Mesendoderm (in vitro differentiated cells): ENCODE data around the gene NOP53.
"Not testable (repeated sequence)": the region's sequence is repeated elsewhere in the genome, so short reads cannot be mapped to it uniquely, and the experiment has no call there.

Source experiments
- DNase-seq: peaks from one replicate; pipeline ENCODE4 v3.0.0; 2013
- H2AK5ac ChIP-seq: 2 replicates; pipeline ENCODE4 v1.6.1; 2013; ENCODE audit warnings: low read length, inconsistent platforms
- H2BK120ac ChIP-seq: 2 replicates; pipeline ENCODE4 v1.6.1; 2013; ENCODE audit warnings: low read depth, mild to moderate bottlenecking, low read length, moderate library complexity, mixed read lengths
- H2BK15ac ChIP-seq: replicated peaks from 2 replicates; pipeline ENCODE4 v1.6.1; 2013; ENCODE audit warnings: low read depth, mild to moderate bottlenecking, moderate library complexity
- H2BK5ac ChIP-seq: 2 replicates; pipeline ENCODE4 v1.6.1; 2013; ENCODE audit warnings: low read length, inconsistent platforms
- H3K18ac ChIP-seq: 2 replicates; pipeline ENCODE4 v1.6.1; 2013; ENCODE audit warnings: mild to moderate bottlenecking, low read length, mixed read lengths
- H3K23ac ChIP-seq: one replicate; pipeline ENCODE4 v1.6.1; 2013; ENCODE audit warnings: low read length
- H3K27ac ChIP-seq: 2 replicates; pipeline ENCODE4 v1.5.1; 2013; ENCODE audit warnings: low read depth, mild to moderate bottlenecking, inconsistent platforms, low read length, moderate library complexity
- H3K27me3 ChIP-seq: 2 replicates; pipeline ENCODE4 v1.6.1; 2013; ENCODE audit warnings: low read length, control low read depth, mild to moderate bottlenecking, inconsistent platforms; ENCODE audit not compliant: insufficient read depth, poor library complexity
- H3K36me3 ChIP-seq: 2 replicates; pipeline ENCODE4 v1.6.1; 2013; ENCODE audit warnings: low read length, inconsistent platforms; ENCODE audit not compliant: control insufficient read depth, insufficient read depth
- H3K4ac ChIP-seq: one replicate; pipeline ENCODE4 v1.6.1; 2013; ENCODE audit warnings: low read depth, mild to moderate bottlenecking, low read length, moderate library complexity
- H3K4me1 ChIP-seq: 2 replicates; pipeline ENCODE4 v1.6.1; 2013; ENCODE audit warnings: low read depth, low read length, inconsistent platforms; ENCODE audit not compliant: control insufficient read depth
- H3K4me2 ChIP-seq: 2 replicates; pipeline ENCODE4 v1.6.1; 2013; ENCODE audit warnings: low read length
- H3K4me3 ChIP-seq: 2 replicates; pipeline ENCODE4 v1.5.1; 2013; ENCODE audit warnings: mild to moderate bottlenecking, low read length
- H3K56ac ChIP-seq: one replicate; pipeline ENCODE4 v1.6.1; 2013; ENCODE audit warnings: low read length
- H3K79me1 ChIP-seq: 2 replicates; pipeline ENCODE4 v1.6.1; 2013; ENCODE audit warnings: low read length, inconsistent platforms
- H3K79me2 ChIP-seq: 2 replicates; pipeline ENCODE4 v1.6.1; 2013; ENCODE audit warnings: mild to moderate bottlenecking, low read length; ENCODE audit not compliant: control insufficient read depth, insufficient read depth
- H3K9ac ChIP-seq: 2 replicates; pipeline ENCODE4 v1.6.1; 2013; ENCODE audit warnings: low read length, inconsistent platforms
- H4K5ac ChIP-seq: one replicate; pipeline ENCODE4 v1.6.1; 2013; ENCODE audit warnings: low read length
- H4K8ac ChIP-seq: one replicate; pipeline ENCODE4 v1.6.1; 2013; ENCODE audit warnings: low read depth, mild to moderate bottlenecking, control low read depth, low read length, moderate library complexity
- WGBS: extraction: QIAGEN DNeasy Blood & Tissue Kit; methylation state at CpG from one replicate; pipeline ENCODE4 v1.1.7; 2013; ENCODE audit warnings: low lambda C conversion rate, missing lambda C conversion rate; ENCODE audit not compliant: insufficient coverage; ENCODE audit errors: extremely low coverage; 5-methylcytosine and 5-hydroxymethylcytosine counted together

Gene NOP53

DNA sequence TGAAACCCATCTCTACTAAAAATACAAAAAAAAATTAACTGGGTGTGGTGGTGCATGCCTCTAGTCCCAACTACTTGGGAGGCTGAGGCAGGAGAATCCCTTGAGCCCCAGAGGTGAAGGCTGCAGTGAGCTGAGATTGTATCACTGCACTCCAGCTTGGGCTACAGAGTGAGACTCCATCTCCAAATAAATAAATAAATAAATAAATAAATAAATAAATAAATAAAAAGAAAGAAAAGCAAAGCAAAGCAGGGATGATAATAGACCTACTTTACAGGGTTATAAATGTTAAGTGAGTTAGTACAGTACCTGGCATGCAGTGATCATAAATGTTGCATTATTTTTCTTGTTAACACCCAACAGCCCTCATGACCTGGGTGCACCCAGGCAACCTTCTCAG, 30.5 kb upstream of the NOP53 start:
- not testable (repeated sequence) for H3K4me1 ChIP-seq, H3K4me3 ChIP-seq

DNA sequence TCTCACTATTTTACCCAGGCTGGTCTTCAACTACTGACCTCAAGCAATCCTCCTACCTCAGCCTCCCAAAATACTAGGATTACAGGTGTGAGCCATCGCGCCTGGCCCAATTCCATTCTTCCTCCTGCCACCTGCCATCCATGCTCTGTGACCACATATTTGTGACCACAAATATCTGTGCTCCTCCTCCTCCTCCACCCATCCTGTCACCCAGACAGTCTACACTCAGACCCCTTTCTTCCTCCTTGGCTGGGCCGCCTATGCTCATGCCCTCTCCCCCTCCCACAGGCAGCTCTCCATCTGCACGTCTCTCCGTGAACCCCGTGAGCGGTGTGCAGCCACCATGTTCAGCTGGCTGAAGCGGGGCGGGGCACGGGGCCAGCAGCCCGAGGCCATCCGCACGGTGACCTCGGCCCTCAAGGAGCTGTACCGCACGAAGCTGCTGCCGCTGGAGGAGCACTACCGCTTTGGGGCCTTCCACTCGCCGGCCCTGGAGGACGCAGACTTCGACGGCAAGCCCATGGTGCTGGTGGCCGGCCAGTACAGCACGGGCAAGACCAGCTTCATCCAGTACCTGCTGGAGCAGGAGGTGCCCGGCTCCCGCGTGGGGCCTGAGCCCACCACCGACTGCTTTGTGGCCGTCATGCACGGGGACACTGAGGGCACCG, 28.9 kb upstream of the NOP53 start:
- no peaks in the 10 kb centered on the region for H3K79me1 ChIP-seq
- no peaks in the 10 kb centered on the region for H3K79me2 ChIP-seq
- H2AK5ac ChIP-seq: no peak overlapping the region
- no peak for DNase-seq
- H2BK120ac ChIP-seq: no peak overlapping the region
- H3K18ac ChIP-seq: no peak overlapping the region
- H2BK15ac ChIP-seq: no peak overlapping the region
- no CpG with 5 or more reads among the region's 32 CpGs for WGBS
- H3K36me3 ChIP-seq: no peaks in the 10 kb centered on the region
- no peak overlapping the region for H3K4ac ChIP-seq
- H3K4me1 ChIP-seq: no peaks in the 10 kb centered on the region
- no peak overlapping the region for H3K27ac ChIP-seq
- no peaks in the 10 kb centered on the region for H3K27me3 ChIP-seq
- no peak overlapping the region for H3K56ac ChIP-seq
- no peak overlapping the region for H4K5ac ChIP-seq
- H3K4me2 ChIP-seq: no peak overlapping the region
- no peak overlapping the region for H3K9ac ChIP-seq
- H4K8ac ChIP-seq: no peak overlapping the region
- H2BK5ac ChIP-seq: no peak overlapping the region
- H3K4me3 ChIP-seq: no peak overlapping the region
- no peak overlapping the region for H3K23ac ChIP-seq

More for the DNA sequence above, 30.5 kb upstream of the NOP53 start:
- H3K79me1 ChIP-seq, H2AK5ac ChIP-seq, H4K5ac ChIP-seq, H3K27me3 ChIP-seq, H3K4ac ChIP-seq, DNase-seq, H3K9ac ChIP-seq, H3K23ac ChIP-seq, H2BK15ac ChIP-seq, H2BK5ac ChIP-seq, H3K36me3 ChIP-seq, H3K79me2 ChIP-seq, H2BK120ac ChIP-seq, H3K4me2 ChIP-seq, H3K27ac ChIP-seq, H3K18ac ChIP-seq, H3K56ac ChIP-seq, H4K8ac ChIP-seq: not testable (repeated sequence)

GRCh38 chr19:47718415-47719046, 26.8 kb upstream of the NOP53 start:
- H3K56ac ChIP-seq, H3K4me3 ChIP-seq, H2AK5ac ChIP-seq, H3K23ac ChIP-seq, H3K36me3 ChIP-seq, H3K9ac ChIP-seq, H2BK120ac ChIP-seq, H3K79me1 ChIP-seq, H4K8ac ChIP-seq, H3K4me2 ChIP-seq, H2BK5ac ChIP-seq, H3K4me1 ChIP-seq, H2BK15ac ChIP-seq, H4K5ac ChIP-seq, H3K18ac ChIP-seq, H3K4ac ChIP-seq, H3K27me3 ChIP-seq, H3K79me2 ChIP-seq, H3K27ac ChIP-seq, DNase-seq: not testable (repeated sequence)
- no CpG with 5 or more reads among the region's 11 CpGs for WGBS

GRCh38 chr19:47719047-47719859, 26.1 kb upstream of the NOP53 start:
- Histone ChIP-seq H3K79me2 (no peaks in the 10 kb centered on the region), H2BK15ac (no peak overlapping the region), H3K4me2 (no peak overlapping the region), H3K23ac (no peak overlapping the region), H4K5ac (no peak overlapping the region), H3K18ac (no peak overlapping the region), H3K56ac (peak overlapping the region; percentile 60), H3K36me3 (no peaks in the 10 kb centered on the region), H3K4me3 (no peak overlapping the region), H3K4ac (no peak overlapping the region), H3K79me1 (no peaks in the 10 kb centered on the region), H2BK120ac (no peak overlapping the region), H4K8ac (no peak overlapping the region), H3K9ac (no peak overlapping the region), H2BK5ac (no peak overlapping the region), H3K27me3 (no peaks in the 10 kb centered on the region), H2AK5ac (no peak overlapping the region), H3K27ac (no peak overlapping the region), H3K4me1 (no peaks in the 10 kb centered on the region)
- DNase-seq: no peak
- WGBS: no CpG with 5 or more reads among the region's 26 CpGs

DNA sequence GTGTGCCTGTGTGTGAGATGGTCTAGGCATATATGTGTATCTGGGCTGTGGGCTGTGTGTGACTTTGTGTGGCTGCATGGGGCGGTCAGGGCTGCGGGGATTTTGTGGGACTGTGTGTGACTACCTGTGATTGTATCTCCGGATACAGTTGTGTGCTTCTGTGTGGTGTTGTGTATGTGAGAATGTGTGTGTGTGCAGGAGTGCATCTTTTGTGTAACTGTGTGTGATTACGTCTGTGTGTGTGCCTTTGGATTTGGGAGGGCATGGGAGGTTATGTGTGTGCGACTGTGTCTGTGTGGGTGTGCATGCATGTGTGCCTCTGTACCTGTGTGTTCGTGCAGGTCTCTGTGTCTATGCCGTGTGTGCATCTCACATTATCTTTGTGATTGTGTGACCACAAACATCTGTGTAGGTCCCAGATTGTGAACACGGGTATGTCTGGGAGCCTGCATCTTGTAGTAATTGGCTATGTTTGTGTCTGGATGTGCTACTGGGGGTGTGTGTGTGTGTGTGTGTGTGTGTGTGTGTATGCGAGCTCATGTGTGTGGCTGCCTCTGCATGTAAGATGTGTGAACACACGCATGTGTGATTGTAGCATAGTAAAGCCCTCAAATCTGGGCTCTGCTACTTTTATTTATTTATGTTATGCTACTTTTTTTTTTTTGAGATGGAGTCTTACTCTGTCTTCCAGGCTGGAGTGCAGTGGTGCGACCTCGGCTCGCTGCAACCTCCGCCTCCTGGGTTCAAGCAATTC, 24.5 kb upstream of the NOP53 start:
- Histone ChIP-seq H3K56ac (no peak overlapping the region), H3K4ac (no peak overlapping the region), H3K79me2 (no peaks in the 10 kb centered on the region), H3K23ac (no peak overlapping the region), H3K79me1 (no peaks in the 10 kb centered on the region), H3K27me3 (no peaks in the 10 kb centered on the region), H3K18ac (no peak overlapping the region), H3K4me3 (no peak overlapping the region), H3K4me1 (no peaks in the 10 kb centered on the region), H2AK5ac (no peak overlapping the region), H3K4me2 (no peak overlapping the region), H2BK120ac (no peak overlapping the region), H4K5ac (no peak overlapping the region), H2BK15ac (no peak overlapping the region), H3K27ac (no peak overlapping the region), H4K8ac (no peak overlapping the region), H2BK5ac (no peak overlapping the region), H3K9ac (no peak overlapping the region), H3K36me3 (no peaks in the 10 kb centered on the region)
- no CpG with 5 or more reads among the region's 14 CpGs for WGBS
- DNase-seq: no peak
